HG02884 (cell line): ENCODE measurements around the gene ANLN.

Source experiments
- ATAC-seq: cut with Tn5 transposase; IDR thresholded peaks from one replicate; pipeline ENCODE4 v1.9.1; 2021; ENCODE audit warnings: mild to moderate bottlenecking, moderate library complexity; ENCODE audit not compliant: unreplicated experiment

The ANLN gene

GRCh38 chr7:36408589-36408988 is 18.9 kb downstream of the ANLN start:
- no peak for ATAC-seq

- no peak for ATAC-seq
Observed at GRCh38 chr7:36409180-36409579, 19.5 kb downstream of the ANLN start.

- ATAC-seq, result no peak
Observed at GRCh38 chr7:36415144-36415543, 25.5 kb downstream of the ANLN start.

GRCh38 chr7:36416251-36416650 is 26.6 kb downstream of the ANLN start:
- no peak for ATAC-seq

- no peak for ATAC-seq
Observed at GRCh38 chr7:36420307-36420706, 30.6 kb downstream of the ANLN start.

GRCh38 chr7:36422072-36422471 is 32.4 kb downstream of the ANLN start:
- ATAC-seq, result no peak

- no peak for ATAC-seq
Observed at GRCh38 chr7:36423633-36424032, 34.0 kb downstream of the ANLN start.

GRCh38 chr7:36430186-36430585 is 40.5 kb downstream of the ANLN start:
- no peak for ATAC-seq

- ATAC-seq, result no peak
Observed at GRCh38 chr7:36430881-36431280, 41.2 kb downstream of the ANLN start.

GRCh38 chr7:36438211-36438610 is 48.5 kb downstream of the ANLN start:
- no peak for ATAC-seq

- ATAC-seq, result no peak
Observed at GRCh38 chr7:36439624-36440023, 50.0 kb downstream of the ANLN start.

GRCh38 chr7:36440880-36441279 is 51.2 kb downstream of the ANLN start:
- no peak for ATAC-seq

- ATAC-seq, result no peak
Observed at GRCh38 chr7:36441344-36442022, 51.8 kb downstream of the ANLN start.

- no peak for ATAC-seq
Observed at GRCh38 chr7:36448781-36449379, 59.2 kb downstream of the ANLN start.

- no peak for ATAC-seq
Observed at GRCh38 chr7:36449685-36450084, 60.0 kb downstream of the ANLN start.

- no peak for ATAC-seq
Observed at GRCh38 chr7:36453769-36454168, 64.1 kb downstream of the ANLN start.

GRCh38 chr7:36455646-36456045 is 66.0 kb downstream of the ANLN start:
- ATAC-seq, result no peak

- ATAC-seq, result no peak
Observed at GRCh38 chr7:36456138-36456537, 66.5 kb downstream of the ANLN start.

- ATAC-seq, result no peak
Observed at GRCh38 chr7:36456548-36456947, 66.9 kb downstream of the ANLN start.

- no peak for ATAC-seq
Observed at GRCh38 chr7:36459236-36459960, 69.7 kb downstream of the ANLN start.

GRCh38 chr7:36460811-36461429 is 71.3 kb downstream of the ANLN start:
- no peak for ATAC-seq
